Femur (tissue), 1 donor: ENCODE measurements around the gene EDN1.
A peak's percentile ranks its signal among the peaks of the same experiment; 100 is the strongest.

Experiments
- DNase-seq: peaks from one replicate; pipeline ENCODE4 v3.0.0-alpha.2; 2017

The EDN1 gene

DNA sequence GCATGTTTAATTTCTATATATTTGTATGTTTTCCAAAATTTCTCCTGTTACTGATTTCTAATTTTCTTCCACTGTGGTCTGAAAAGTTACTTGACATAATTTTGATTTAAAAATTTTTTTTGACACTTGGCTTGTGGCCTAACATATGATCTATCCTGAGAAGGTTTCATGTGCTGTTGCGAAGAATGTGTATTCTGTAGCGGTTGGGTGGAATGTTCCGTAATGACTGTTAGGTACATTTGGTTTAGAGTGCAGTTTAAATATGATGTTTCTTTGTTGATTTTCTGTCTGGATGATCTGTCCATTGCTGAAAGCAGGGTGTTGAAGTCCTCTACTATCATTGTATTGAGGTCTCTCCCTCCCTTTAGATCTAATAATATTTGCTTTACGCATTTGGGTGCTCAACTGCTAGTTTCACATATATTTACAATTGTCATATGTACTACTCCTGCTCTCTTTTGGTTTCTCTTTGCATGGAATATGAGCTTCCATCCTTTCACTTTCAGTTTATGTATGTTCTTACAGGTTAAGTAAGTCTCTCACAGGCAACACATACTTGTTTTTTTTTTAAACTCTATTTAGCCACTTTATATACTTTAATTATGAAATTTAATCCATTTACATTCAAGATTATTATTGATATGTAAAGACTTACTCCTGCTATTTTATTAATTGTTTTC is 19.5 kb upstream of the EDN1 start:
- no peak for DNase-seq

DNA sequence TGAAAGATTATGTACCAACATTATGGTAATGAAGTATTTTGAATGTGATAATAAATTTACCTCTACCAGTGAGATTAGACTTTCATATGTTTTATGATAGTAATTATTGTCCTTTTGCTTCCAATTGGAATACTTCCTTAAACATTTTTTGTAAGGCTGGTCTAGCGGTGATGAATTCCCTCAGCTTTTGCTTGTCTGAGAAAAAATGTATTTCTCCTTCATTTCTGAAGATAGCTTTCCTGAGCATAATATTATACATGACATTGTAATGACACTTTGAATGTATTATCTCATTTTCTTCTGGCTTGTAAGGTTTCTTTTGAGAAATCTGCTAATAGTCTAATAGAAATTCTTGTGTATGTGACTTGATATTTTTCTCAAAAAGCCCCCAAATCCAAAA is 18.6 kb upstream of the EDN1 start:
- DNase-seq: no peak

DNA sequence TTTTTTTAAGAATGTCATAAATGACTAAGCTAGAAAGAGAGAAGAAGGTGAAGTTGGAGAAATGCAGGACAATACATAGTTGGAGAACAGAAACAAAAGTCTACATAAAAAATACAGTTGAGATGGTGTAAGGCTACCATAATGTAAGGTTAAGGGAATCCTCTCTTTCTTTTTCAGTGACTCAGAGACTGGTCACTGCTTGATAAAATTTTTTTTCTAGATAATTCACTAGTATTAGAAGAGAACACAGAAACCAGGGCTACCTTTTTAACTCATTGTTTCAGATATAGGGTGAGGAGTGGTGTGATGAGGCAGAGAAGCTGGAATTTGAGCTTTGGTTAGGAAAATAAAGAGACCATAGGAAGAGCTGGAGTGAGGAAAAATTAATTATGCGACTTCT is 18.2 kb upstream of the EDN1 start:
- DNase-seq: no peak

DNA sequence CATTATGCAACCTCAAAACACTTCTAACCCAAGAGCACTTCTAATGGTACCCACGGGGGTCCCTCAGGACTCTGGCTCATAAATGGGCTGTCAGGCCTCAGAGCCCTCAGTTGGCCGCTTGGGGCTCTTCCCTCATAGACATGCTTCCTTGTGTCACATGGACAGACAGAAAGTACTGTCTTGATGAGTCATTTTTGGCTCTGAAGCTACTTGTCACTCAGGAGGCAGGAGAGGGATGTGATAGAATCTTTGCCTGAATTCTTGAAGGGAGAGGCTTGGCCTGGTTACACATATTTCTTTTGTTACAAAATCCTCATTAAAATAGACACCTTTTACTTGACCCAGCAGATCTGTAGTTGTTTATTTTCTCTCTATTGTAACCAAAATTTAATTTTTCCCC is 15.1 kb upstream of the EDN1 start:
- no peak for DNase-seq

DNA sequence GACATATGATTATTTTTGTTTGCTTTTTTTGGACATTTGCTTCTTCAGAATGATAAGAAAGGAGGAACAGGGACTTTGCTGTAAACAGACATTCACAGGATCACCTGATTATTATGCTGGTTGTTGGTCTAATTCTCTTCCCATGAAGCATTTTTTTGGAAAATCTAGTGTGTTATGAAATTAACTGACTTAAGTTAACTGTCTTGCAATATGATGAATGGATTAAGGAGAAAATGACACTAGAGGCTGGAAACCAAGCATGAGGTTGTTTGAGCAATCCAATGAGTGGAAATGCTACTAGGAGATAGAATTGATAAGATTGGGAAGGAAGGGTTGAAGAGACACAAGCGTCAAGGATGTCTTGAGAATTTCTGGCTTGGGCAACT is 13.2 kb upstream of the EDN1 start:
- DNase-seq: no peak

DNA sequence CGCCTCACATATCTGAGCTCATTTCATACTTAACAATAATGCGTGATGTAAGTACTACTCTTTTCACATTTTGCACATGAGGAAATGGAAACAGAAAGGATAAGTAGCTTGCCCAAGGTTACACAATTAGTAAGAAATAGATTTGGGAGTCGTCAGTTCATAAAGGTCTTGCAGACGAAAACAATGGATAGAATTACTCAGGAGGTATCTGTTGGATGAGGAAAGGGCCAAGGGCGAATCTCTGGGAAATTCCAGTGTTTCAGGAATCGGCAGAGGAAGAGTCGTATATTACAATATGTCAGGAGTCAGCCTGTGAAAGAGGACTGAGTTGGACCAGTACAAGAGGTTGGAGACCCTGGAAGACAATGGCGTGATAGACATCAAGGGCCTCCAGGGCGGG is 12.8 kb upstream of the EDN1 start:
- no peak for DNase-seq

DNA sequence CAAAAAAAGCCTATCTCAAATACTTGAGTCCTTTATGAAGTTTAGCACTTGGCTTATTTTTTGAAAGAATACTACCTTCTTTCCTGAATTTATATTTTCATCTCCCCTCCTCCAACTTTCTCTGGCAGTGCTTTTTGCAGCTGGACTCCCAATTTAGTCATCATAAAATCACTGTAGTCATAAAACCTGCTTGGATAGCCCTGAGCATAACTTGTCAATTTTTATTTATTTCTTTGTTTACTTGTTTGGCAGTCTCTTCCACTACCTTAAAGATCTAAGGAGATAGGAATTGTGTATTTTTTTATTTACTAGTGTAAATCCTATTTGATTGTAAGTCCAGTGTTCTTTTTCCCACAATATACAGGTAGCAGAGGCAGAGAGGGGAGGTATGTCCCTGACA is 11.2 kb upstream of the EDN1 start:
- DNase-seq: no peak

DNA sequence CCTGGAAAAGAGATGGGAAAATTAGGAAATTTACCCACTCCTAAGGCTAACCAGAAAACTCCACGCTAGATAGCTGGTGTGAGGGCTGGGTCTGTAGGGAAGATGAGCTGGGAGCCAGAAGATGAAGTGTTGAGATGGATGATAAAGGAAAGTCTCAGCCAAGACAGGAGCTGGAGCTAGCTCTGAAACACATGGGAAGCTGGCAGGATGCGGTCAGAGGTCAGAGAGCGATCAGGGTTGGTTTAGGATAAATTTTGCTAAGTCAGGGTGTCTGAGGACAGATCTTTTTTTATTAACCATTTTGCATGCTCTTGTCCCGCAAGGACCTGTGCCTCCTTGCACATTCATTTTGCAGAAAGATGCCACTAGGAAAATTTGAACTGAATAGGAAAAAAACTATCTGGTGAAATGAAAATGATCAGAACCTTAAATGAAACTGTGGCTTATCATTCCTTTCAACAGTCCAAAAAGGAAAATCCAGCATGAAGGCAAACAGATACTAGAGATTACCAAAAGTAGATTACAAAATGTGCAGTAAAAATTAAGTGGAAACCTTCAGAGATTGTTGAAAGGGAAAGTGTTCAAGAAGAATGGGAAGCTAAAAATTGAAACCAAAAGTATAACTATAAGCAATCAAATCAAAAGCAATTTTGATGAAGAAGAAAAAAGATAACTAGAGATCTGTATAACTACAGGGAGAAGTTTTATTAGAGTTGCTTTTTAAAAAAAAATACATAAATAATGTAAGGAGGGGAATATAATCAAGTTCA is 10.7 kb upstream of the EDN1 start:
- DNase-seq: no peak

DNA sequence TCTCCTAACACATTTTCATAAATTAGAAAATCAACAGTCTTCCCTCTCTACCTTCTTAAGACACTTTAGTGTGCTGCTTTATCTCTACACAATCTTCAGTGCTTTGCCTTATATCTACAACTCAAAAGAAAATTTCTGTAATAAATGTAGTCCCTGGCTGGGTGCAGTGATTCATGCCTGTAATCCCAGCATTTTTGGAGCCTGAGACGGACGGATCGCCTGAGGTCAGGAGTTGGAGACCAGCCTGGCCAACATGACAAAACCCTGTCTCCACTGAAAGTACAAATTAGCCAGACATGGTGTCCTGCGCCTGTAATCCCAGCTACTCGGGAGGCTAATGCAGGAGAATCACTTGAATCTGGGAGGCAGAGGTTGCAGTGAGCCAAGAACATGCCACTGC is 9.7 kb upstream of the EDN1 start:
- DNase-seq: no peak

DNA sequence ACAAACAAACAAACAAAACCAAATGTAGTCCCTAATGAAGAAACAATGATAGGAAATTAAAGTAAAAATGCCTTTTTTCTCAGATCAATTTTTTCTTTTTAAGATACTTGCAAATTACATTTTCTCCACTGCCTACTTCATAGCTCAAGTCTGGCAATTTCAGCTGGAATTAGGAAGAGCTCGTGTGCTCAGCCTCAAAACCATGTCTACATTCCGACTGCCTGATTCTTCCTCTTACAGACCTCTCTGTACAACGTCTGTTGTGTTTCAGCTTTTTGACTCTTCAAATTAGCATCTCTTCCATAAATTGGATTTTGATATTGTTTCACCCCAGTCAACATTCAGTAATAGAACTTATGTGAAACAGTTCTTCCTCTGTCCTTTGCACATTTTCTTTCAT is 9.3 kb upstream of the EDN1 start:
- no peak for DNase-seq

DNA sequence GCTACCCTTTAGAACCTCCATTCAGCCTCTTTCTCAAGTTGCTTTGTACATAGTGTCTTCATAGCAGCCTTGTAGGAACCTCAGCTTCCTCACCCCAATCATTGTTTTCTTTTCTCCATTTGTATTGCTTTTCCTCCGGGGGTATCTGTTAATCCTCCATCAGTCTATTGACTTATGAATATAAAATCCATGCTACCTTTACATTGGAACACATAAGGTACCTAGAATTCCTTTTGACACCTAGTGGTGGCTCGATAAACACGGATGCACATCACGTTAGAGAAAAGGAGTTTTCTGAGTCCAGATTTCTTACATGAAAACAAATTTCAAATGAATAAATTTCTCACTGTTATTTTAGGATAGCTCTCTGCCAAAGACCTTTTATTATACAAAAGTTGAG is 6.3 kb upstream of the EDN1 start:
- no peak for DNase-seq

DNA sequence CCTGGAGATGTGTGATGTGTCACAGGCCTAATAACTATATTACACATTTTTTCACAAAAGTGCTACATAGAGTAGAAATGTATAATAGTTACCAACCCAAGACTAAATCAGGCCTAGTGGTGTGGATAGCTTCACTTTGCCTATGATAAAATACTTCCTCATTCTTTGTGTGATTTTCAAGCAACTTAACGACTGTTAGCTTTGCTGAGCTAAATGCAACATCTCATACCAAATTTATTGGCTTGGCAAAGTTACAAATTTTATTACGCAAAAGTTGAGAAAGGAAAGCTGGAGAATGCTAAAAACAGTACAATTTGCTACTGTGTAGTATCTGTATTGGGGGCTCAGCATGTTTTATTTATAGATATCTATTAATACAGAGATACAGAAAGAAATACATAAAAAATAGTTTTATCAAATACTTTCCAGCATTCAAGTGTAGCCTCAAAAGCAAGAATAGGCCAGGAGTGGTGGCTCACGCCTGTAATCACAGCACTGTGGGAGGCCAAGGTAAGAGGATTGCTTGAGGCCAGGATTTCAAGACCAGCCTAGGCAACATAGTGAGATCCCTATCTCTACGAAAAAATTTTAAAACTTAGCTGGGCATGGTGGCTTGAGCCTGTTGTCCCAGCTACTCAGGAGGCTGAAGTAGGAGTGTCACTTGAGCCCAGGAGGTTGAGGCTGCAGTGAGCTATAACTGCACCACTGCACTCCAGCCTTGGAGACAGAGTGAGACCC is 3.6 kb upstream of the EDN1 start:
- no peak for DNase-seq

DNA sequence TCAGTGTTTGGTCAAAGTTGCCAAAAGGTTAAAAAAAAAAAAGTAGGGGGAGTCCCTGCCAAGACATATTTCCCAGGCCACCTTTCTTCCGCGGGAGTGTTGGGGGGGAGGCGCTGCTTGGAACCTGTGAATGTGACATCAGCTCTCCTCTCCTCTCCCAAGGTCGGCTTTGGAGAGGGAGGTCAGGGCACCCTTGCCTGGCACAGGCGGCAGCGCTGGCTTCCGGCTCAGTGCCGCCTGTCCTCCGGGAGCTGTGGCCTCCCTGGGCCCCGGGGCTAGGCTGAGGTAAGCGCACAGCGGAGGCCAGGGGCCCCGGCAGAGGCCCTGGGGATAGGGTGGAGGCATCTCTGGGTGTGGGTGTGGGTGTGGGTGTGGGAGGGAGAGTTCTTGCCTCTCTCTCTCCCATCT is 1.9 kb upstream of the EDN1 start:
- DNase-seq: no peak

DNA sequence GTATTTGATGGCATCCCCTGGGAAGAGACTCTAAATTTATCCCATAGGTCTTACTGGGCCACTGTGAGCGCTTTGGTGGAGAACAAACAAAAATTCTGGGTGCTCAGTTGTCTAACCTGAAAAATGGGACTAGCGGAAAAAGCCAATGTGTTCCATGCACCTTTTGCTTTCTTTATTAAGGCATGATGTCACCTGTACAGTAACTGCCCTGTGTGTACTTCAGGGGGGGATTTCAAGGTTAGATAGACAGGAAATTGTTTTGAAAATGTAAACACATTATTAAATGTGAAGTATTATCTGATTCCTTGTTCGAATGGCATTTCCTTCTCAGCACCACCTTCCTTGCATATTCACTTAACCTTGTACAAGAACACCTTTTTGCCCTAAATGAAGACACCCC is 1.2 kb upstream of the EDN1 start:
- DNase-seq: no peak

DNA sequence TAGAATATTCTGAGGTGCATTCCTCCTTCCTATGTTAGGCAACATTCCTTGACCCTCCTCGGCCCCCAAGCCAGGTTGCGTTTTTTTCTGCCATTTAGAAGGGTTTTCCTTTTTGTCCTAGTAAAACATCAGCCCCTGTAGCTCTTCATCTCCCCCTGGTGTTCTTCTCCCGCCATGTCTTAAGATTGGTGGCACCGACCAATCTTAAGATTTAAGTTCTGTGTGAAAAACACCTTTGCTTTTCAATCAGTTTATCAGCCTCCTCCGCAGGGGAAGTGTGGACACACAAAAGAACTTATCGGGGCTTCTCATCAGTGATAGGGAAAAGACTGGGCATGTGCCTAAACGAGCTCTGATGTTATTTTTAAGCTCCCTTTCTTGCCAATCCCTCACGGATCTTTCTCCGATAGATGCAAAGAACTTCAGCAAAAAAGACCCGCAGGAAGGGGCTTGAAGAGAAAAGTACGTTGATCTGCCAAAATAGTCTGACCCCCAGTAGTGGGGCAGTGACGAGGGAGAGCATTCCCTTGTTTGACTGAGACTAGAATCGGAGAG is 719 bp upstream of the EDN1 start:
- DNase-seq: peak; percentile 39

DNA sequence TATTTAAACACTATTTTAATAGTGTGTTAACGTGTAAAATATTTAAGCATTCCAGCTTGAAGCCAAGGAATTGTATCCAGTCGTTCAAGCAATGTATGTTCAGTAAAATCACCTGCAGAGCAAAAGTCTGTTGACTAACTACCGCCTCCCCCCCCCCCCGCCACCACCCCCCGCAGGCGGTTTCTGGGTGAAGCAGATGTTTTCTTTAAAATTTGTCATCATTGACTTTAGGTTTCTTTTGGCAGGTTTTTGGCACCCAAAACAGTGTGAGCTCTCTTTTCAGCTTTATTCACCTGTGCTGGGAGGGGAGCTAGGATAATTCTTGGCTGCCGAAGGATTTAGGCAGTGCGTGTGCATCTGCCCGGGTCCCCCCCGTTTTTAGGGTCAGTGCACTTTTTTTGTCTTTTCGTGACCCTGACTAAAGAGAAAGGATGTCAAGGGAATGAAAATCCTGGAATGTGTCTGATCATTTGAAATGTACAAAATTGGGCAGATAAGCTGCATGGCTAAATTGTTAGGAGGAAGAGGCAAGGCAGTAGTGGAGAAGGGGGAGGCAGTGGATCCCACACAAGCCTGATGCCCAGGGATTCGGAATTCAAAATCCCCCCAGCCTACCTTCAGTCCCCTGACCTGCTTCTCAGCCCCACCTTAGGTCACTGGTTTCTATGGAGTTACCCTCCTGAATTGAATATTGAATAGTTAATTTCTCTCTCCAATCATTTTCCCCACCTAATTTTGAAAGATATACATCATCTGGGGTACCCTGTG is 1.1 kb downstream of the EDN1 start:
- DNase-seq: no peak

DNA sequence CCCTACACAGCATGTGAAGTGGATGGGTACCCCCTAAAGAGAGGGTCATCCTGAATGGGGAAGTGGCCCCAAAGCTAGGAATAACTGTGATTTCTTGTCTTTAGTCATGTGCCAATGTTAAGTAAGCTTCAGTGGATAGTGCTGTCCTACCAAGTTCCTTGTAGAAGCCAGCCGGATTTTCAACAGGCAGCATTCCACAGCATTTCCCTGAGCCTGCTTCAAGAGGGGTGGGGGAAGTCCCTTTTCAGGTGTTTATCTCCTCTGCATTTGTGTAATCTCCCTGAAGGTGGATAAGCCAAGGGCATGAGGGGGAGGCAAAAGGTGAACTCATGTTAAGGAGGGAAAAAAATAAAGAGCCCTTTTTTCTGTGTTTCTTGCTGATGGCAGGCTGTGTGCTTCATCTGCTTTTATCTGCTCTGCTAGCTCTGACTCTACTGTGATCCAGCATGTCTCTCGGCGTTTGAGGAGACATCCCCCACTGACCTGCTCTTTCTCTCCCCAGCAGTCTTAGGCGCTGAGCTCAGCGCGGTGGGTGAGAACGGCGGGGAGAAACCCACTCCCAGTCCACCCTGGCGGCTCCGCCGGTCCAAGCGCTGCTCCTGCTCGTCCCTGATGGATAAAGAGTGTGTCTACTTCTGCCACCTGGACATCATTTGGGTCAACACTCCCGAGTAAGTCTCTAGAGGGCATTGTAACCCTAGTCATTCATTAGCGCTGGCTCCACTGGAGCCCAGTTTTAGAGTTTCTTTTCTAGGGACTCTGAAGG is 1.9 kb downstream of the EDN1 start:
- no peak for DNase-seq

DNA sequence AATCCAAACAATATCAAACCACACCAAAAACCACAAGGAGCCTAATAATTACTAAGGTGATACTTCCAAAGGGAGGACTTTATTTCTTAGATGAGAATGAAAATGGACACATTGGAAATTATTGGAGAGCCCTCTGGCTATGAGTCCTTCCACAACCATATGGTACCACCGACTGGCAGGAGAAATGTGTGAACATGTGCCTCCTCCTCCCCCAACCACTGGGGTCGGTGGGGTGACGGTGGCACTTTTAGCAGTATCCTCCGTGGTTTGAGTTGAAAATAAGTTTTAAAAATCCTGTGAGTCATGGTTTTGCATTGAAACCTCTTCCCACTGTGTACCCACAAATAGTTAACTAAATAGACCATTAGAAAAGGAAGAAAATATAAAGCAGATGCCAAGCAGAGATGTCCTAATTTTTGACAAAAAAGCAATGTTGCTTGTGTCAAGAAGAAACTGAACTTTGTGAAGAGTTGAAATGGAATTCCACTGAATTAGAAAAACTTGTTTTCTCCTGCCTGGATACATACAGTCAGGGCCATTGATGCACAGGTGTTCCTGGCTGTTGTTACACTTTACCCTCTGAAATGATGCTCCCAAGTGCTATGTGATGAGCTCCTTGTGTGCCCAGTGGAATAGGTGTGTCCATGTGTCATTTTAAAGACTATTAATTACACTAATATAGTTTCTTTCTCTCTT is 3.2 kb downstream of the EDN1 start:
- no peak for DNase-seq

DNA sequence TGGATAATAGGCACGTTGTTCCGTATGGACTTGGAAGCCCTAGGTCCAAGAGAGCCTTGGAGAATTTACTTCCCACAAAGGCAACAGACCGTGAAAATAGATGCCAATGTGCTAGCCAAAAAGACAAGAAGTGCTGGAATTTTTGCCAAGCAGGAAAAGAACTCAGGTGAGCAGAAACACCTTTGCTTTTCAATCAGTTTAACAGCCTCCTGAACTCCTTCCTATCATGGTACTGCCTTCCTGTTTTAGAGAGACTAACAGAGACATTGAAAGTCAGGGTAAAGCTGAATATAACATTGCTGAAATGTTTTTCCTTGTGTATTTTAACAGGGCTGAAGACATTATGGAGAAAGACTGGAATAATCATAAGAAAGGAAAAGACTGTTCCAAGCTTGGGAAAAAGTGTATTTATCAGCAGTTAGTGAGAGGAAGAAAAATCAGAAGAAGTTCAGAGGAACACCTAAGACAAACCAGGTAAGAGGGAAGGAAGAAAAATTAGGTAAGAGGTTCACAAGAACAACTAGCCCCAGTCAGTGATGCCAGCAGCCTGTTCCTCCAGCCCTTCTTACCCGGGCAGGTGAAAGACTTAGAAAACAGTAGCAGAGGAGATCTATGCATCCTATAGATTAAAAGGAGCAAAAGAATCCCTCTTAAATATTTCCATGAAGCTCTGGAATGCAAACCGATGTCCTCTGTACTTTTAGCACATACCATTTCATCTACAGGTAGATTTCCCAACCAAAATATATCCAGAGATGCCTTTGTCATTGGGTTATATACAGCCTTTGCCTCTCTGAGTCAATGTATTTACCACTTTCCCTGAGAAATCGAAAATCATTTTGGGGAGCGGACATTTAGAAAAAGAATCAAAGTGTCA is 4.0 kb downstream of the EDN1 start:
- no peak for DNase-seq

DNA sequence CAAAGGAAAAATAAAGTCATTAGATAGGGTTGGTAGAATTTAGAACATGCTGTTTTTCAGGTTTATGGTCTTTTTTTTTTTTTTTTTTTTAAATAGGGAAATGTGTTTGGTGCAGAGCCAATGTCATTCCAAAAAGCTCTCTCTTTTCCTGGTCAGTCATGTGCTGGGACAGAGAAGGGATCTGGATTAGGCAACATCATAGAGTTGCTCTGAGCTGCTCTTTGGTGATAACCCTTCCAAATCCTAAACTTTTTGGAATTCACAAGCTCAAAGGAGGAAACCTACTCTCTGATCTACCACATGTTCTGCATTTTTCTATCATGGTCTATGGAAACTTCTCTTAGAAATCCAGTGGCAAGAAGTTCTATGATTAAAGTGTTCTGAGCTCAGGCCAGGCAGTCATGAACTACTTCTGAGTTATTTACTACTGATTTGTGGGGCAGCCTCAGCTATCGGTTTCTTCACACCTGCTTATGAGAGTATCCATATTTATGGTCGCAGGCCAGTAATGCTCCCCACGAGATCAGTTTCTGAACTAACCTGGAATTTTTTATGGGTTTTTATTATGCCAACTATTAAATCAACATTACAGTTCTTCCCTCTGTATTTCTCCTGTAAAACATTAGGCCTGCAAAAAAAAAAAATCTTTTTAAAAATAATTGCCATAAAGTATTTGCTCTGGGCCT is 4.8 kb downstream of the EDN1 start:
- no peak for DNase-seq
